Daoy (cell line): ENCODE data around the gene RANBP17. TPM values are rescaled to one million over a fixed set of nuclear protein-coding genes. Genes with fewer than 3 reads are reported as not detected.

Experiments
- DNase-seq: peaks from one replicate; pipeline ENCODE4 v3.0.0-alpha.2; 2015; ENCODE audit warnings: low read depth
- total RNA-seq: library from RNA; depleted of rRNA; stranded (reverse); fragments of >200 nt; shearing (Covaris generic); gene quantifications from 2 replicates; pipeline ENCODE4 v1.2.3, GENCODE V29; 2014; rRNA removed

Gene RANBP17
- total RNA-seq, 1 experiment from 2014 or later: 0.34 TPM

DNA sequence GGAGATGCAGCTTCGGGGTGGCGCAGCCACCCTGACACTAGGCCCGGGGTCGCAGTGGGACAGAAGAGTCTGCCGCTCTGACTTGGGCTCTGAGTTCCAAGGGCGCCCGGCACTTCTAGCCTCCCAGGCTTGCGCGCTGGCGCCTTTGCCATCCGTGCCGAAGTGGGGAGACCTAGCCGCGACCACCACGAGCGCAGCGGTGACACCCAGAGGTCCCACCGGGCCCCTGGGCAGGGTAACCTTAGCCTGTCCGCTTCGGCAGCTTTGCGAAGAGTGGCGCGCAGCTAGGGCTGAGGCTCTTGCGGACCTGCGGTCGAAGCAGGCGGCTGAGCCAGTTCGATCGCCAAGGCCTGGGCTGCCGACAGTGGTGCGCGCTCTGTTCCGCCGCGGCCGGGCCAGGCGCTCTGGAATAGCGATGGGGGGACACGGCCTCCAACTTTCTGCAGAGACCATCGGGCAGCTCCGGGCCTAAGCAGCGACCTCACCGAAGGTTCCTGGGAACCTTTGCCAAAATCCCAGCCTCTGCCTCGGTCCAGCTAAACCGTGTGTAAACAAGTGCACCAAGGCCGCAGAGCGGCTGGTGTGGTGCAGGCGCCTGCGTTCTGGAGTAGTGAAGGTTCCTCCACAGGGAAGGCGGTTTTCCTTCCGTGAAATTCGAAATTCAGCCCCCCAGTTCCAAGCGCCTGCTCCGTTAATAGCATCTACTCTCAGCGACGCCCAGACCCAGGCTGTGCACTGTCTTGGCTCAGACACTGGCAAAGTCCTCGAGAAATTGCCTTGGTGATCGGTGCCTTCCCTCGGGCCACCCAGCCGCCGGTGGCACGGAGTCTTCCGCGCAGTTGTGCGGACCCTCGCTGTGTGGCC, 454.7 kb downstream of the RANBP17 start:
- peak; percentile 44 for DNase-seq

DNA sequence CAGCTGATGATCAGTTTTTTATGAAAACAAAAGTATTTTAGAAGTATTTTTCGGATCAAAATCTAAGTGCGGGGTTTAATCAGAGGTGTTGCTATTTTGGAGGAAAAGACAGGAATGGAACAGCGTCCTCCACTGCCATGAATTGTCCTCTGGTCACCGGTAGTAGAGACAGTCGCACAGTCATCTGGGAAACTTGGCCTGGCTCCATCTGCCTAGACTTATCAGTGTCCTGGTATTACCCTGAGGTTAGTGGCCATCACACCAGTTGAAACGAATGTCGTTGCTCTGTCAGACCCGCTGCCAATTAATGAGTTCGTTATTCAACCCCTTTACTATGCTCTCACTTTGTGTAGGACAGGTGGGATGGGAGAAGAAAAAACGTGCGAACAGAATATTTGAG, 455.4 kb downstream of the RANBP17 start:
- no peak for DNase-seq

DNA sequence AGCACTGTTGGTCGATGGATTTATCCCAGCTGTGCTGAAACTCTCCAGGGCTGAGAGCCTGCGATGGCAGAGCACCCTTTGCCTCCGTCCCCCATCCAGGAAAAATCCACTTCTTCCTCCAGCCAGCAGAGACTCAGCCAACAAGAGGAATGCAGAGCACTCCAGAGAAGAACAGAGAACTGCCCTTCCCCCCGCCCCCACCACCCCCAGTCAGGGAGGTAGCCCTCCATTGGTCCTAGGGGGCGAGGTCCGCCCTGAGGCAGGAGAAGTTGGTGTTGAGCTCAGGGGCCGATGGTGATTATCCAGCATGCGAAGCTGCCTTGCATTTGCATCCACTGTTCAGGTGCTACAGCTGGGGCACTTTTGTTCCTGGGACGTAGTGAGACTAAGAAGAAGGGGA, 456.2 kb downstream of the RANBP17 start:
- DNase-seq: no peak

DNA sequence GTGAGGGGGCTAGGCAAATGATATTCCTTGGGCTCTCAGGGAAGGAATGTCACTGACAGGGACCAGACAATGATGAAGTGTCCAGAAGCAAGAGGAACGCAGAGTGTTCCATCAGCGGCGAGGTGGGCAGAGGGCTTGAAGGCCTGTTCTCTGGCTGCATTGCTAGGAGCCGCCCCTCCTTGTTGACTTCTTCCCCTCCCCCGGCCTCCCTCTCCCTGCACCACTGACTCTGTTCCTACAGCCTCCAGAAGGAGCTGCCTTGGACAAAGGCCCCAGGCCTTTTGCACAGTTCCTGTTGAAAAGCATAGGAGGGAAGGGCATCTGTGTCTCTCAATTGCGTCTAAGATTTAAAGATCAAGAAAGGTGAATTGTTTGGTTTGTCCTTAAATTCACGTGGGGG, 459.6 kb downstream of the RANBP17 start:
- DNase-seq: no peak

DNA sequence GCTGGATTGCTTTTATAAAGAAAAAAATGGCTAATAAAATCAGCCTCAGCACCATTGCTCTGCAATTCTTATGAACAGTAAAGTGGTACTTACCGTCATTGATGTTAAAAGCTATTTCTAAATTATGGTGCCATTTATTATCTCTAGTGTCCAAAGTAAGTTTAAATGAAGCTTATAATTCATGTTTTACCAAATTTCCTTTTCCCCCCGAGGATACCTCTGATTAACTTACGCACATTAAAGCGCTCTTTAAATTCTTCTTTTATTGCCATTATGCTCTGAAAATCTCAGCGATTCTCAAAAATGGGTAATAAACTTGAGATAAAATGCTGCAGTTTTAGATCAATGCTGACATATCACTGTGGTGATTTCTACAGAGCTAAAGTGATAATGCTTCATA, 460.7 kb downstream of the RANBP17 start:
- DNase-seq: no peak

DNA sequence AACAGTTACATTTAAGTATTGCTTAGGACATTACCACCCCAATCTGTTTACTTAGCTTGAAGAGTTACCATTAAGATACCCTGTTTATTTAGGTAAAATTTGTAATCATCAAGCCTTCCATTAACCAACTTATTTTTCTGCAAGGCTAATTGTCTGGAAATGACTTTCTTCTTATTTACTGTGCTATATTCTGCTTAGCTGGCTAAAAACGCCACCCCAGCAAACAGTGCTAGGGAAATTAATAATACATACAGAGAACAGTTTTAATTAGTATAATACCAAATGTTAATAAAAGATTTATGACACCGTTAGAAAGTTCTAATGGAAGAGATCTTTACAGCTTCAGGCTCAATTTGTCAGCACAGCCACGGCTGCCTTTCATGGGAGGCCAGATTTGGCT, 461.2 kb downstream of the RANBP17 start:
- no peak for DNase-seq

DNA sequence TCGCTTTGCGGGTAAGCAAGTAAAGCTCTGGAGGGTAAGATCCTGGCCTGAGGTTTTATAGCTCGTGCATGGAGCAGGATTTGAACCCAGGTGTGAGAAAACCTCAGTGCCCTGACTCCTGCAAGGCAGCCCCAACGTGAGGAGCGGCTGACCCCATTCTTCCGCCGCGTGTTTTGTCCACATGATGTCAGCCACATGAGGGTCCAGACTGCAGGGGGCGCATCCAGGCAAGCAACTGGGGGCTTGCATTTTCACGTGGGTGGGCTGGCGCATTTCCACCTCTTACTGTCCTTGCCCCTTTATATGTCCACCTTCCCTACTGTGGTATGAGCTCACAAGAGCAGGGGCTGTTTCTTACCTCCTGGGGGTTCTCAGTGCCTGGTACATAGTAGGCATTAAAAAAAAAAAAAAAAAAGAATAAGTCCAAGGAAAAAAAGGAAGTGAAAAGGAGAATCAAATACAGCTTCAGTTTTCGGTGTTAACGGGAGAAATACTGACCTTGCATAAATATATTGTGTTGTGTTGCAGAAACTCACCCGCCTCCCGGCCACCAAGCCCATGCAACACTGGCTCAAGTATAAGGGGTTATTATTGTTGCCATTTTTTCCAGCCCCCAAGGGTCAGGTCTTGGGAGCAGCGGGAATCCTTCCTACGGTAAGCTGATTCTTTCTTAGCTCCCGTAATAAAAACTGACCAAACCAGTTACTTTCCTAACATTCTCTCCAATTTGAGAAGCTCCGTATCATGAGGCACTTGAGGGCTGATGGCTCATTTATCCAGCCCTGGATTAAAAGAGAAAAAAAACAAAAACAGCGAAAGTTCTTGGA, 462.2 kb downstream of the RANBP17 start:
- DNase-seq: no peak

DNA sequence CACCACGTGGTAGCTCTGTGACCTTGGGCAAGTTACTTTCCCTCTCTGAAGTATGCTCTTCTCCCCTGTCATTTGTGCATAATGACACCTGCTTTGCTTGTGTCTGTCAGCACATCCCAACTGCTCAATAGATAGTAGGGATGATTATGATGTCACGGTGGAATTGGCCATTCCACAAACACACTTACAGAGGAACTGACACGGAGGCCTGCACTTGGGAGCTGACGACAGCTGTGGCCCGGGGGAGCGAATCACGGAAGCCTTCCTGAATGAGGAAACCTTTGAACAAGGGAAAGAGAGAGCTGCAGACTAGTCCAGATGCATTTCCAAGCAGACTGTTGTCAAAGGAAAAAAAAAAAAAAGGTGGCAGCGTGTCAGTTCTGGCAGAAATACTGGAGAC, 468.2 kb downstream of the RANBP17 start:
- DNase-seq: no peak

DNA sequence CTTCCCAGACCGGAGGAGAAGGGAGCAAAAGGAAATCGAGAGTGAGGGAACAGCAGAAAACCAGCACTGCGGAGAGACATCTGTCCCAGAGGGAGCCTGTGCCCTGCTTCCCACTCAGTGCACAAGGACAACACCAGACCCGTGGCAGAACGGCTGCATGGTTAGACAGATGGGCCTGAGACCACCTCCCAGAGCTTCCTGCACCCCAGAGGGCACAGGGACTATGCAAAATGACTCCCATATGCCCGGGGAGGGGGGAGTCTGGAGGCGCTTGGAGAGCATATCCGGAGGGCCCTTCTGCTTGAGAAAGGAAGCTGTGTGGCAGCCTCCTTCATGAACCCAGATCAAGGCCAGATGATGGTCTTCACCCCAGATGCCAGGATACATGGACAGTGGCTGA, 473.8 kb downstream of the RANBP17 start:
- DNase-seq: no peak

DNA sequence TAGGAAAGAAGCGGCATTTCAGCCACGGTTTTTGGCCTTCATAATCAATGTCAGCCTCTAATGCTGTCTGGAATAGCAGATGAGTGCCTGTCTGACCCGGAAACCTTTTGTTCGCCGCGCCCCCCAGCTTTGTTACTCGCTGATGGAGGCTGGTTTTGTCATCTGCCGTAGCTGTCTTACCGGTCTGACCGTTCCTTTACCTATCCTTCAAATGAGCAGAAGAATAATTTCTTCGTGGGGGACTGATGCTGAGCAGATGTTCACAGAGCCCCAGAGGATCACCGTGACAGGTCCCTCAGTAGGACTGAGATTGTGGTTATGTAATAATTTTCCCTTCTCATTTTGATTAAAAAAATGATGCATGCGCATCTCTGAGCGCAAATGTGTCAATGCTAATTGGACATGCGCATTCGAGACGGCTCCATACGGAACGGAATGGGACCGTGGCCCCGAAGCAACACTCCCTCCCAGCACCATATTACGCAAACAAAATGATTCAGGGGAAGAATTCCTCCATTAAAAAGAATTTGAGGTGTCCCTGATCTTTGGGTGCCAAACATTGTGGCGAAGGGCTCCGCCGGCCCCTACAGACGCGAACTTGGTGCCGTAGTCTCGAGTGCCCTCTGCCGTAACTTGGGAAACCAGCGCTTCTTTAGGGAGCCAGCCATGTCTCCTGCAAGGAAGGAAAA, 474.8 kb downstream of the RANBP17 start:
- peak; percentile 80 for DNase-seq

DNA sequence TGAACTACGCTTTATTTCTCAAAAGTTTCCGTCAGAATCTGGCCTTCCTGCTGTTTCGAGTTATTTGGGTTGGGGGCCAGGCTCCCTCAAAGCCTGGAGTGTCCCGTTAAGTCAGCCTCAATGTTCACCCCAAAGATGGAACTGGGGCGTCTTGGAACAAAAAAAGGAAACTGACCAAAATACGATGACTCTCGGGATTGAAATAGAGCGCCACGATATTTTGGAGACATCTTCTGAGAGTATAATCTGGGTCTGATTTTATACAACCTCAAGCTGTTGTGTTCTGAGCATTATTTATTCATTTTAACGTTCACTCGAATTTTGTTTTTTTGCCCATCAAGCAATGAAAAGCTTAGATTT, 475.4 kb downstream of the RANBP17 start:
- no peak for DNase-seq

DNA sequence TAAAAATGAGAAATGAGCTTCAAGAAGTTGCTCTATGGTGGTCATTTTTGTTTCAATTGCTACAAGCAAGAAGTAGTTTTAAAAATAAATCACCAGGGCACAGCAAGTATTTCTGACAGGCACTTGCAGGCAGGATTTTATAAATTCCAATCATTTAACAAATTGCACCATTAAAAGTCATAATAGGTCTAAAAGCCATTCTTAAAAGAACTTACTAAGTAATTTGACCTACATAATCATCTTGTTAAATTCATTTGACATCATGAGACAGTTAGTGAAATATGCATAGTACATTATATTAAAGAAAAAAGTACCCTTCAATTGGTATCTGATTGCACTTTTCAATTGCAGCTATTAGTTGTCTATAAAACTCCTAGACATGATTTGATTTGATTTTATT, 478.2 kb downstream of the RANBP17 start:
- DNase-seq: no peak

DNA sequence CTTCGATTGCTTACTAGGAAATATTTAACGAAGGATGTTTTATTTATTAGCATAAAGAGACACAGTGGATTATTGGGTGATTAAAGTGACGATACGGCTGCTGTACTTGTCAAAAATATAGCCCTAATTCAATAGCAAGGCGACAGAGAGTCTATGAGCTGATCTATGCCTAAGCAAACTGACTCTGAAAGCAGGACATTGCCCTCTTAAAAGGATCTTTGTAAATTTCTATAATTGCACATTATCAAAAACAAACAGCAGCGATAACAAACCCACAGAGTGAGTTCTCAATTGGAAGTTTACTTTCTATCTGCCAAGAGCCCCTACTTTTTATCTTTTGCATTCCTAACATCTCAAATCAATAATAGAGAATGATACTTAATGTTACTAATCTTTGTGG, 478.7 kb downstream of the RANBP17 start:
- DNase-seq: no peak

DNA sequence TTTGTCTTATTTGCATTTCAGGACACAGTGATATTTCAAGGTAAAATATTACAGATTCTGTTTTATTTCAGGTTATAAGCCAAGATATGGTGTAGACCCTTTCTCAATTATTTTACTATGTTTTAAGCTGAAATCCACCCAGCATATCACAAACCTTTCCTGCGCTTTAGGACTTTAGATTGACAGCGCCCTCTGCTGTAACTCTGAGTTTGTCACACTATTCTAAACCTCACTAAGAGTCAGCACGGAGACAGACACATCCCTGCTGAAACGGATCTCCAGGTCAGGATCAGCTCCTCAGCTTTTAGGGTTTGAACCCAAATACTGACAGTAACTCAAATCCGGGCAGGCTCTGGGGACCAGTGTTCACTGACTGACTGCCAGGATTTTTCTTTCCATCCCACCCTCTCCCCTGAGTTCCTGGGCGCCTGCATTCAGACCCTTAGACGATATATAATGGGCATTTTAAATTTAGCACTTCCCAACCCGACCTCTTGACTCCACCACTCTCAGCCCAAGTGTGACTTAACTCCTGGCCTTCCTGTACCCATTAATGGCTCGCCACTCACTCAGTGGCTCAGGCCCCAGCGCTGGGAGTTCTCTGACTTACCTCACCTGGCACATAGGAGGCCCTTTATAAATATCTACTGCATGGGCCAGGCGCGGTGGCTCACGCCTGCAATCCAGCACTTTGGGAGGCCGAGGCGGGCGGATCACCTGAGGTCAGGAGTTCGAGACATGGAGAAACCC, 480.7 kb downstream of the RANBP17 start:
- DNase-seq: peak; percentile 65

DNA sequence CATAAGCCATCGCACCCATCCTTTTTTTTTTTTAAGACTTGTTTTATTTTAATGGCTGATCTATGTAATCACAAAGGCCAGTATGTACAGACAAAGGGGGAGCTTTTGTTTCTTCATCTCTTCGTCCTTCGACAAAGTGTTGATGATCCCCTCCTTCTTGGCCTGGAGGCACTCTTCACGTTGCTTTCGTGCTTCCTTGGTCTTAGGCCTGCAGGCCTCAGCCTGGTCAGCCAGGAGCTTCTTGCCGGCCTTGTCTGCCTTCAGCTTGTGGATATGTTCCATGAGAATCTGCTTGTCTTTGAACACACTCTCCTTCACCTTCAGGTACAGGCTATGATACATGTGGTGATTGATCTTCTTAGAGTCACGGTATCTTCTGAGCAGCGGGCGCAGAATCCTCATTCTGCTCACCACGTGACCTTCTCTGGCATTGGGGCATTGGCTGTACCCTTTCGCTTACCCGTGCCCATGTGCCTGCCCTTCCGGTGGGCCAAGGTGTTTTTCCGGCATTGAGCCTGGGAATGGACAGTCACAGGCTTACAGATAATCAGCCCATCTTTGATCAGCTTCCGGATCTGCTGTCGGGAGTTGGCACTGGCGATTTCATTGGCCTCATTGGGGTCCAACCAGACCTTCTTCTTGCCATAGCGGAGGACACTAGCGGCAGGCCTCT, 483.3 kb downstream of the RANBP17 start:
- no peak for DNase-seq

Other genes with a start within 250 kb of the RANBP17 start
- gene GABRP, start 78.3 kb upstream of the RANBP17 start, total RNA-seq: 0.06 and 0.40 TPM in 2 replicates